ENCODE data around the gene HEXIM2. TPM values are rescaled to one million over a fixed set of nuclear protein-coding genes. Genes with fewer than 3 reads are reported as not detected.

Gene HEXIM2
- total and polyA plus RNA-seq, 2 of the 13 experiments (the other 11 are each of a cell fraction or from before 2014, with no cell fraction given) = 27.1 to 32.4 TPM

GRCh38 chr17:45135978-45136791 lies 25.5 kb upstream of the HEXIM2 start (continued):
- TF ChIP-seq GRHL1 (CRISPR knock-in tag; conservative IDR thresholded peaks at IDR 0.05) (no peak), IKZF5 (CRISPR knock-in tag; IDR thresholded peaks at IDR 0.05) (no peak), AKNA (CRISPR knock-in tag; IDR thresholded peaks at IDR 0.05; ENCODE audit: borderline replicate concordance) (no peak), TSC22D2 (CRISPR knock-in tag; IDR thresholded peaks at IDR 0.05; ENCODE audit: borderline replicate concordance) (no peak), KDM2A (CRISPR knock-in tag; IDR thresholded peaks at IDR 0.05; ENCODE audit: borderline replicate concordance, low read depth) (no peak), ZNF230 (CRISPR knock-in tag; IDR thresholded peaks at IDR 0.05) (no peak), TBP (CRISPR knock-in tag; IDR thresholded peaks at IDR 0.05) (no peak), ZNF713 (CRISPR knock-in tag; IDR thresholded peaks at IDR 0.05) (no peak), CREM (IDR thresholded peaks at IDR 0.05) (no peak), CREM (CRISPR knock-in tag; IDR thresholded peaks at IDR 0.05) (no peak), CCAR2 (optimal IDR thresholded peaks at IDR 0.05; ENCODE audit: low read depth, low read length) (no peak), ZNF597 (CRISPR knock-in tag; IDR thresholded peaks at IDR 0.05) (no peak), TRIM22 (IDR thresholded peaks at IDR 0.05) (no peak), ZBTB42 (CRISPR knock-in tag; IDR thresholded peaks at IDR 0.05) (peak; percentile 10; the same call in 1 of the 2 replicates), ZNF296 (CRISPR knock-in tag; conservative IDR thresholded peaks at IDR 0.05) (no peak), TEAD2 (CRISPR knock-in tag; IDR thresholded peaks at IDR 0.05) (no peak), TOE1 (CRISPR knock-in tag; IDR thresholded peaks at IDR 0.05) (no peak), SP2 (CRISPR knock-in tag; IDR thresholded peaks at IDR 0.05) (no peak), PITX1 (CRISPR knock-in tag; IDR thresholded peaks at IDR 0.05) (no peak), JARID2 (CRISPR knock-in tag; IDR thresholded peaks at IDR 0.05; ENCODE audit: insufficient replicate concordance) (no peak)
